Thyroid gland (tissue), 4 donors: ENCODE data around the gene SIK3. TPM values are rescaled to one million over a fixed set of nuclear protein-coding genes. Genes with fewer than 3 reads are reported as not detected.

Source experiments
- DNase-seq, 2 donors: peaks; one replicate each; pipeline ENCODE4 v3.0.0-alpha.2; 2019
- H3K27ac ChIP-seq, 3 donors: fragments of 200-600 bp; sonication (generic); 1 replicate in 2 of 3; 2 replicates in 1 of 3; pipeline ENCODE4 v1.5.1; 2016 to 2019; ENCODE audit warnings: mild to moderate bottlenecking in 1 of 3, moderate library complexity in 1 of 3
- H3K27me3 ChIP-seq: fragments of 200-600 bp; sonication (generic); one replicate; pipeline ENCODE4 v1.5.1; 2019
- H3K36me3 ChIP-seq, 2 donors: fragments of 200-600 bp; sonication (generic); one replicate each; pipeline ENCODE4 v1.5.1; 2016 to 2019
- H3K4me1 ChIP-seq, 2 donors: fragments of 200-600 bp; sonication (generic); one replicate each; pipeline ENCODE4 v1.5.1; 2017 to 2019
- H3K4me3 ChIP-seq, 3 donors: fragments of 200-600 bp; sonication (generic); replicated peaks in 1 of 3; 1 replicate in 2 of 3; 2 replicates in 1 of 3; pipeline ENCODE4 v1.5.1; 2016; ENCODE audit warnings: mild to moderate bottlenecking in 1 of 3
- H3K9me3 ChIP-seq: fragments of 200-600 bp; sonication (generic); one replicate; pipeline ENCODE4 v1.5.1; 2017
- POLR2A ChIP-seq, 2 donors: fragments of 450-650 bp; IDR thresholded peaks; one replicate each; pipeline ENCODE4 v1.6.1; 2017; ENCODE audit warnings: antibody characterized with exemption in 2 of 2, mild to moderate bottlenecking in 2 of 2, moderate library complexity in 1 of 2
- WGBS, 2 donors: methylation state at CpG; one replicate each; pipeline ENCODE4 v1.1.5; 2017; 5-methylcytosine and 5-hydroxymethylcytosine counted together
- intact Hi-C: fragments of 100-400 bp; cut with DNase I; formaldehyde crosslinking; loops from one replicate; pipeline ENCODE4 v1.15.1; 2023
- total RNA-seq, 4 donors: library from RNA; depleted of rRNA; stranded (reverse); fragments of >200 nt; gene quantifications; one replicate each; pipeline ENCODE4 v1.2.3, GENCODE V29; 2016
- TF ChIP-seq, protein P1 (sequence below), 6 experiments: fragments of 200-600 bp in 3 of 6; fragments of 450-650 bp in 3 of 6; sonication (generic) in 3 of 6; IDR thresholded peaks; one replicate each; pipeline ENCODE4 v1.5.1; 2016 to 2019; ENCODE audit warnings: antibody characterized with exemption in 6 of 6, mild to moderate bottlenecking in 2 of 6, inconsistent platforms in 1 of 6, moderate library complexity in 1 of 6

The SIK3 gene
- total RNA-seq, 4 donors from 2014 or later: 46.0 to 86.3 (median 71.9) TPM

DNA sequence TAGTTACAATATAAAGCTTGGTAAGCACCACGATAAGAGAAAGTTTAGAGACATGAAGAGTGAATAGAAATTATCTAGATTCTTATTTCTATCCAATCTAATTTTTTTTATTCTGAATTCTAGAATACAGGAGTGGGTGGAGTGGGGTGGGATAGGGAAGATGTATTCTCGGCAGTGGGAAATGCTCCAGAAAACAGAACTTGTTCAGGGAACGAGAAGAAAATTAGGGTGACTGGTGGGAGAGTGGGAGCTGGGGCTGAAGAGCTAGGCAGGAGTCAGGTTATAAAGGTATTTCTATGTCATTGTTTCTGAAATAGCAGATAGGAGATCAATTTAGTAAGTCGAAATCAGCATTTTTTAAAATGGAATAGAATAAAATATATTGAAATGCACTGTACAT is 207.6 kb downstream of the SIK3 start:
- Histone ChIP-seq H3K36me3 (peaks cover 0 to 3% of the 10 kb centered on the region in 2 donors), H3K9me3 (no peaks in the 10 kb centered on the region), H3K4me3 (no peak overlapping the region), H3K27me3 (no peaks in the 10 kb centered on the region), H3K4me1 (peaks cover 13 to 32% of the 10 kb centered on the region in 2 donors), H3K27ac (no peak overlapping the region)
- TF ChIP-seq POLR2A (IDR thresholded peaks at IDR 0.05): no peak
- TF ChIP-seq, protein P1, sequence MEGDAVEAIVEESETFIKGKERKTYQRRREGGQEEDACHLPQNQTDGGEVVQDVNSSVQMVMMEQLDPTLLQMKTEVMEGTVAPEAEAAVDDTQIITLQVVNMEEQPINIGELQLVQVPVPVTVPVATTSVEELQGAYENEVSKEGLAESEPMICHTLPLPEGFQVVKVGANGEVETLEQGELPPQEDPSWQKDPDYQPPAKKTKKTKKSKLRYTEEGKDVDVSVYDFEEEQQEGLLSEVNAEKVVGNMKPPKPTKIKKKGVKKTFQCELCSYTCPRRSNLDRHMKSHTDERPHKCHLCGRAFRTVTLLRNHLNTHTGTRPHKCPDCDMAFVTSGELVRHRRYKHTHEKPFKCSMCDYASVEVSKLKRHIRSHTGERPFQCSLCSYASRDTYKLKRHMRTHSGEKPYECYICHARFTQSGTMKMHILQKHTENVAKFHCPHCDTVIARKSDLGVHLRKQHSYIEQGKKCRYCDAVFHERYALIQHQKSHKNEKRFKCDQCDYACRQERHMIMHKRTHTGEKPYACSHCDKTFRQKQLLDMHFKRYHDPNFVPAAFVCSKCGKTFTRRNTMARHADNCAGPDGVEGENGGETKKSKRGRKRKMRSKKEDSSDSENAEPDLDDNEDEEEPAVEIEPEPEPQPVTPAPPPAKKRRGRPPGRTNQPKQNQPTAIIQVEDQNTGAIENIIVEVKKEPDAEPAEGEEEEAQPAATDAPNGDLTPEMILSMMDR (IDR thresholded peaks at IDR 0.05): no peak
- 93 to 94% methylated on average over 4 of the region's 4 CpGs for WGBS, 2 donors
- intact Hi-C loops: loop anchor here (10.0 kb wide), 1 partner anchor 94 kb away; no protein-coding TSS in a partner anchor
- no peak for DNase-seq

DNA sequence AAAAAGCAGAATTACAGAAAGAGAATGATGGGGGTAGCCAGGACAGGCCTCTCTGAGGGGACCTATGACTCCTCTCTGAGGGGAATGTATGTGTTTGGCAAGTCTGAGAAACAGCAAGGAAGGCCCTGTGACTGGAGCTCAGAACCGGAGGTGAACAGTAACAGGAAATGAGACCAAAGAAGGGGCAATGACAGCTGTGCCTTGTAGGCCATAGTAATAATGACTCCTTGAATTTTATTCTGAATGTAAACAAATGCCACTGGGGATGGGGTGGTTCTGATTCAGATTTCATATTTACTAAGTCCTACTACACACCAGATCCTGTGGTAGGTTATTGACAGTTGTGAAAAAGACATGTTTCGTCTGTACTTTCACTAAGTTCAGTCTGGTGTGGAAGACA is 208.0 kb downstream of the SIK3 start:
- WGBS, 2 donors: 86 to 87% methylated on average over 2 of the region's 2 CpGs
- intact Hi-C loops: loop anchor here (10.0 kb wide), 1 partner anchor 95 kb away; no protein-coding TSS in a partner anchor
- TF ChIP-seq, protein P1 (IDR thresholded peaks at IDR 0.05): no peak
- no peak for TF ChIP-seq POLR2A (IDR thresholded peaks at IDR 0.05)
- Histone ChIP-seq H3K9me3 (no peaks in the 10 kb centered on the region), H3K27ac (no peak overlapping the region), H3K27me3 (no peaks in the 10 kb centered on the region), H3K4me1 (peaks cover 13 to 34% of the 10 kb centered on the region in 2 donors), H3K36me3 (no peaks in the 10 kb centered on the region), H3K4me3 (no peak overlapping the region)
- no peak for DNase-seq

DNA sequence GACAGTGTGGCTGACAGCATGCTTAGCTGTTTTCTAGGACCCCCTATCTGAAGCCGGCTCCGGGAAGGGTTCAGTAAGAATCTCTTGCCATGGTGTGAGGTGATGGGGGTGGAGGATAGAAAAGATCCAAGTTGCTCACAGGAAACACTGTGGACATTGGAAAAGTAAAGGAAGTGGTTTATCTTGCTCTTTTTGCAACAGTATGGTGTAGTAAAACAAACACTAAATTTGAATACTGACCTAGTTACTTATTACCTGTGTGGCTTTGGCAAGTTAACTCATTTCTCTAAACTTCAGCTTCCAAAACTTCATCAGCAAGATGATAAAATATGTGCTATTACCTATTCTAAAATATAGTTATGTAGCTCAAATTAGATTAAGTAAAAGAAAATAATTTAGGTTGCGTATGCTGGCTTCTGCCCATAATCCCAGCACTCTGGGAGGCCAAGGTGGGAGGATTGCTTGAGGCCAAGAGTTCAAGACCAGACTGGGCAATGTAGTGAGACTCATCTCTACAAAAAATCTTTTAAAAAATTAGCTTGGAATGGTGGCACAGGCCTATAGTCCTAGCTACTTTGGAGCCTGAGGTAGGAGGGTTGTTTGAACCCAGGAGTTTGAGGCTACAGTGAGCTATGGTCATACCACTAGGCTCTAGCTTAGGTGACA is 209.2 kb downstream of the SIK3 start:
- H3K36me3 ChIP-seq: no peaks in the 10 kb centered on the region
- H3K9me3 ChIP-seq: no peaks in the 10 kb centered on the region
- WGBS, 2 donors: 96 to 100% methylated on average over 3 of the region's 3 CpGs
- H3K27ac ChIP-seq: peak overlapping the region in 1 of 3 donors; percentile 67
- peaks cover 9 to 27% of the 10 kb centered on the region in 2 donors for H3K4me1 ChIP-seq
- H3K4me3 ChIP-seq: no peak overlapping the region
- H3K27me3 ChIP-seq: no peaks in the 10 kb centered on the region
- DNase-seq: no peak
- intact Hi-C loops: no loop called here
- no peak for TF ChIP-seq POLR2A (IDR thresholded peaks at IDR 0.05)
- TF ChIP-seq, protein P1 (IDR thresholded peaks at IDR 0.05): no peak

DNA sequence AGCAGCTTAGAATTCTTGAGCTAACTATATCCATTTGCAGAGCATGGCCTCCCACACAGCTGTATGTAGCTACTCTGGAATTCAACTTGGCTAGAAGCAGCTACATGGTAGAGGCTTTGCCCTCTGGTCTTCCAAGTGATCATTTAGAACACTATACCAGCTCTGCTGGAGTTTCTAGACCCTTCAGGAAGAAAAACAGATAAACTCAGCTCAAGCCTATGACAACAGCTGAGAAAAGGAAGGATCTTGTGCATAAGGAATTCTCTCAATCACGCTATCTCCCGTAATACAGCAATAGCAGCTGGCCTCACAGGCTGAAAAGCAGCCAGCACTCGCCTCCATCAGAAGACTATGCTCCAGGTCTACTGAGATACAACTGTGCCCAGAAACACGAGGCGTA is 210.2 kb downstream of the SIK3 start:
- intact Hi-C loops: no loop called here

More for the DNA sequence above, 210.2 kb downstream of the SIK3 start:
- H3K4me3 ChIP-seq: no peak overlapping the region
- WGBS, 2 donors: 81 to 85% methylated on average over 5 of the region's 5 CpGs
- H3K27me3 ChIP-seq: no peaks in the 10 kb centered on the region
- no peak for TF ChIP-seq POLR2A (IDR thresholded peaks at IDR 0.05)
- TF ChIP-seq, protein P1 (IDR thresholded peaks at IDR 0.05): no peak
- H3K9me3 ChIP-seq: no peaks in the 10 kb centered on the region
- peak overlapping the region in 2 of 3 donors; percentile 32 to 67 for H3K27ac ChIP-seq
- no peaks in the 10 kb centered on the region for H3K36me3 ChIP-seq
- no peak for DNase-seq
- H3K4me1 ChIP-seq: peaks cover under 1 to 21% of the 10 kb centered on the region in 2 donors
